HFF-Myc (cell line): ENCODE measurements around the gene SFMBT2.

Source experiments
- DNase-seq: peaks from one replicate; pipeline ENCODE4 v3.0.0-alpha.2; 2011; ENCODE audit warnings: low read depth; ENCODE audit errors: extremely low read depth
- H3K4me3 ChIP-seq: replicated peaks from 2 replicates; pipeline ENCODE4 v1.5.1; 2011; ENCODE audit warnings: low read depth, mild to moderate bottlenecking, control low read depth, low read length
- CTCF ChIP-seq: IDR thresholded peaks from 2 replicates; pipeline ENCODE4 v1.5.1; 2012; ENCODE audit warnings: mild to moderate bottlenecking, low read depth, low read length, control low read depth; ENCODE audit errors: missing control alignments

The SFMBT2 gene

GRCh38 chr10:7162331-7162730 is 248.5 kb downstream of the SFMBT2 start:
- DNase-seq: no peak
- no peak overlapping the region for H3K4me3 ChIP-seq
- TF ChIP-seq CTCF: no peak

DNA sequence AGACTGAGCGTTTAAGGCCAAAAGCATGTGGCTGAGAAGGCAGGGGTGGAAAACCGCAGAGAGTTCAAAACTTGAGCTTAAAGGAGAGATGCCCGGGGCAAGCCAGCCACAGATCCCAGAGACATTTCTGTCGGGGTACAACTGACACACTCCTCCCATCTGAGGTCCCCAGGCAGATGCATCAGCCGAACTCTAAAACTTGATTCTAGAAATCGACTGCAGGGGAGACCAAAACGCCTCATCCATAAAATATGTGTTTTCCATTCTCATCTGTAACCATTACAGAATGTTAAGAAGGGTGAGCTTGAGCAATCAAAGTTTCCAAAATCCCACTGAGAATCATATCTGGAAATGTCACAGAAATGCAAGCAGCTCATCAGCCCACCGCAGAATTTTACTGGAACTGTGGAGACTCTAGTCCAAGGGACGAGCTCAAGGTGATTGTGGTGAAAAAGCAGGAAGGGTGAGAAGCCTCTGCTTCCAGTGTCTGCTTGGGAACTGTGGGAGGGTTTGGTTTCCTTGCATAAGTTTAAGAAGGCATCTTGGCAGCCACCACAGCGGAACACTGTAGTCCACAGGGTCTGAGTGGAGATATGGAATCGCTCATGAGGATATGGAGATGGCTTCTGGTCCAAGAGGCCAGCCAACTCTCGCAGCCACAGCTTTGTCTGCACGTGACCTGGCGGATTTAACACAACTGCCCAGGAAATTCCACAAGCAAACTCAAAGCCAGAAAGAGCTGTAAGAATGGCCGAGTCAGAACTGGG is 249.2 kb downstream of the SFMBT2 start:
- H3K4me3 ChIP-seq: no peak overlapping the region
- no peak for DNase-seq
- no peak for TF ChIP-seq CTCF

GRCh38 chr10:7159928-7160327 is 250.9 kb downstream of the SFMBT2 start:
- no peak for TF ChIP-seq CTCF
- H3K4me3 ChIP-seq: no peak overlapping the region
- no peak for DNase-seq

DNA sequence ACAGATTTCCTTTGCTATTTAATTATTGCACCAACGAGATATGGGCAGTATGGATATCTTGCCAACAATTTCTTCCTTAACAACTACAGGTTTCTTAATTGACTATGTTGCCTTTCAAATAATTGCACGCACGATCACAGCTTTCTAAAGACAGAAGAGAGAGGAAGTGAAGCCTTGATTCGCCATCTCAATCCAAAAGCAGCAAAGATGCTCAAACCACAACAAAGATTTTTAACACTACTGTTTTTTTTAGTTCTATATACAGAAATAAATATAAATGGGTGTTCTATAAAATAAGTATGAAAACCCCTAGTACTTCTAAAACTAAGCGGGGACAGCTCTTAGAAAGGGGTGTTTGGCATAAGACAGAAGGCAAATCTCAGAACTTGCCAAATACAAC is 251.3 kb downstream of the SFMBT2 start:
- no peak for TF ChIP-seq CTCF
- H3K4me3 ChIP-seq: no peak overlapping the region
- DNase-seq: no peak

GRCh38 chr10:7157091-7157490 is 253.7 kb downstream of the SFMBT2 start:
- TF ChIP-seq CTCF: no peak
- no peak for DNase-seq

GRCh38 chr10:7153750-7154149 is 257.1 kb downstream of the SFMBT2 start:
- H3K4me3 ChIP-seq: no peak overlapping the region
- no peak for TF ChIP-seq CTCF
- no peak for DNase-seq

More at GRCh38 chr10:7157091-7157490, 253.7 kb downstream of the SFMBT2 start:
- no peak overlapping the region for H3K4me3 ChIP-seq

DNA sequence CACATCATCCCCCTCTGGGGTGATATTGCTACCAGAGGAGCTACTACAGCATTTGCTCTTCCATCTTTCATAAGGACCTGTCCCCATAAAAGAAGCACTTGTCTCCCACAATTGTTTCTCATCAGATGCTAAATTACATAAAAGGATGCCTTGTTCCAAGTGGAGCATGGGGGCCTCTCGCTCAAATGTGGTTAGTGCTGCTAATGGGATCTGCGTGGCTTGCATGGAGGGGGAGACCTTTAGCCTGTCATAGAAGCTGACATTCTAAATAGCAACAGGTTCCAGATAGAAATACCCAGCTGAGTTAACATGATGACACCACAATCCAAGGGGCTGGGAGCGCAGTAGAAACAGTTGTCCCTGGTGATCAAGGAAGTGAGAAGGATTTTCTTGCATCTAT is 257.9 kb downstream of the SFMBT2 start:
- DNase-seq: no peak
- no peak for TF ChIP-seq CTCF

More for the DNA sequence above, 257.9 kb downstream of the SFMBT2 start:
- H3K4me3 ChIP-seq: no peak overlapping the region
